HAP-1 (cell line): ENCODE data around the gene ENPP1.
A peak's percentile ranks its signal among the peaks of the same experiment; 100 is the strongest.

Experiments used
- DNase-seq, 2 experiments: peaks; one replicate each; pipeline ENCODE4 v3.0.0-alpha.2; 2016 to 2020; ENCODE audit warnings: low spot score in 2 of 2
- H3K27me3 ChIP-seq: fragments of 250-450 bp; sonication (Bioruptor Pico); 2 replicates; pipeline ENCODE4 v1.5.1; 2020; ENCODE audit warnings: low read depth, mild to moderate bottlenecking, moderate library complexity
- H3K36me3 ChIP-seq: fragments of 250-450 bp; sonication (Bioruptor Pico); replicated peaks from 2 replicates; pipeline ENCODE4 v1.5.1; 2020; ENCODE audit warnings: mild to moderate bottlenecking
- H3K4me1 ChIP-seq: fragments of 250-450 bp; sonication (Bioruptor Pico); 2 replicates; pipeline ENCODE4 v1.5.1; 2020; ENCODE audit warnings: mild to moderate bottlenecking
- H3K4me3 ChIP-seq: fragments of 250-450 bp; sonication (Bioruptor Pico); 2 replicates; pipeline ENCODE4 v1.5.1; 2020; ENCODE audit warnings: mild to moderate bottlenecking, moderate library complexity
- H3K9me3 ChIP-seq: fragments of 250-450 bp; sonication (Bioruptor Pico); 2 replicates; pipeline ENCODE4 v1.5.1; 2020; ENCODE audit warnings: mild to moderate bottlenecking, moderate library complexity
- in situ Hi-C: fragments of 300-500 bp; cut with MboI; formaldehyde crosslinking; loops from 3 replicates; pipeline ENCODE4 v1.14.3; 2020; ENCODE audit warnings: low sequenced_read_pairs, inconsistent platforms, mixed read lengths

The ENPP1 gene

GRCh38 chr6:131929264-131929663 lies 121.4 kb downstream of the ENPP1 start:
- Histone ChIP-seq H3K9me3 (no peaks in the 10 kb centered on the region), H3K4me1 (no peaks in the 10 kb centered on the region), H3K27me3 (no peaks in the 10 kb centered on the region), H3K36me3 (no peaks in the 10 kb centered on the region), H3K4me3 (no peak overlapping the region)
- DNase-seq = peak in 1 of 2 experiments; percentile 16
- in situ Hi-C loops = no loop called here

GRCh38 chr6:131929976-131930375 lies 122.2 kb downstream of the ENPP1 start:
- in situ Hi-C loops = no loop called here
- Histone ChIP-seq H3K9me3 (no peaks in the 10 kb centered on the region), H3K27me3 (no peaks in the 10 kb centered on the region), H3K36me3 (no peaks in the 10 kb centered on the region), H3K4me3 (no peak overlapping the region), H3K4me1 (no peaks in the 10 kb centered on the region)
- DNase-seq = no peak

GRCh38 chr6:131931063-131931750 lies 123.4 kb downstream of the ENPP1 start:
- in situ Hi-C loops = no loop called here
- Histone ChIP-seq H3K27me3 (no peaks in the 10 kb centered on the region), H3K4me1 (no peaks in the 10 kb centered on the region), H3K9me3 (no peaks in the 10 kb centered on the region), H3K36me3 (no peaks in the 10 kb centered on the region), H3K4me3 (no peak overlapping the region)
- no peak for DNase-seq

- no peaks in the 10 kb centered on the region for H3K27me3 ChIP-seq
- no peaks in the 10 kb centered on the region for H3K36me3 ChIP-seq
- in situ Hi-C loops = no loop called here
- DNase-seq = no peak
- no peak overlapping the region for H3K4me3 ChIP-seq
- no peaks in the 10 kb centered on the region for H3K9me3 ChIP-seq
- H3K4me1 ChIP-seq = peaks cover 17% of the 10 kb centered on the region
Measured at GRCh38 chr6:131936156-131936555, 128.3 kb downstream of the ENPP1 start.

GRCh38 chr6:131937226-131937625 lies 129.4 kb downstream of the ENPP1 start:
- in situ Hi-C loops = no loop called here
- H3K36me3 ChIP-seq = no peaks in the 10 kb centered on the region
- H3K27me3 ChIP-seq = no peaks in the 10 kb centered on the region
- DNase-seq = no peak
- H3K4me3 ChIP-seq = no peak overlapping the region
- no peaks in the 10 kb centered on the region for H3K9me3 ChIP-seq
- H3K4me1 ChIP-seq = peaks cover 17% of the 10 kb centered on the region

GRCh38 chr6:131937703-131938631 lies 130.1 kb downstream of the ENPP1 start:
- Histone ChIP-seq H3K36me3 (no peaks in the 10 kb centered on the region), H3K27me3 (no peaks in the 10 kb centered on the region), H3K4me1 (peaks cover 17% of the 10 kb centered on the region), H3K9me3 (no peaks in the 10 kb centered on the region), H3K4me3 (no peak overlapping the region)
- peak in 1 of 2 experiments; percentile 52 for DNase-seq
- in situ Hi-C loops = no loop called here
